ENCODE measurements around the gene IL1B.

Gene IL1B

DNA sequence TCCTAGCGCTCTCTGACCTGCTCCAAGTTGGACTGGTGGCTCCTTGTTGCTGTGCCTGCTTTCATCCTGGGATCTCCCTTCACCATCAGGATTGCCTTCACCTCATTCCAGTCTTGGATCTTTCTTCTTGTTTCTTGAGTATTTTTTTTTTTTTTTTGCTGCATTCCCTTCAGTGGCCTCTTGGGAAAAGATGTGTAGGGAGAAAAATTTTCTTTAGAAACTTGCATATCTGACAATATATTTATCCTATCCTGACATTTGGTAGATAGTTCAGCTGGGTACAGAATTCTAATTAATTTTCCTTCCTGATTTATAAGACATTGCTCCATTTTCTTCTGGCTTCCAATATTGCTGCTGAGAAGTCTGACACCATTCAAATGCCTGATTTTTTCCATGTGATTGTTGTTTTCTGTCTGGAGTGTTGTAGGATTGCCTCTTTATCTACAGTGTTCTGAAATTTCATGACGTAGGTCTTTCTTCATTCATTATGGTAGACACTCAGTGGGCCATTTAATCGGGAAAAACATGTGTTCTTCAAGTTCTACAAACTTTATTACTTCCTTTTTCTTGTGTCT is 29.3 kb downstream of the IL1B start:
- H3K9me3 ChIP-seq (ENCODE audit: control insufficient read depth in 2 of 2, low read length in 2 of 2): no peaks in the 10 kb centered on the region
- H3K4me3 ChIP-seq (ENCODE audit: low read length in 2 of 2): no peak overlapping the region
- no peak overlapping the region for H3K27ac ChIP-seq (ENCODE audit: low read depth in 2 of 2, low read length in 2 of 2)
- H3K4me1 ChIP-seq (ENCODE audit: control insufficient read depth in 2 of 2, insufficient read depth in 2 of 2, low read length in 2 of 2): peaks cover 3 to 6% of the 10 kb centered on the region in 2 donors
- no peak overlapping the region for H3K9ac ChIP-seq (ENCODE audit: low read depth in 1 of 2, low read length in 2 of 2)
- no peaks in the 10 kb centered on the region for H3K27me3 ChIP-seq (ENCODE audit: control insufficient read depth in 2 of 2, insufficient read depth in 2 of 2, low read length in 2 of 2)
- no peaks in the 10 kb centered on the region for H3K36me3 ChIP-seq (ENCODE audit: control insufficient read depth in 2 of 2, insufficient read depth in 2 of 2, low read length in 2 of 2)

DNA sequence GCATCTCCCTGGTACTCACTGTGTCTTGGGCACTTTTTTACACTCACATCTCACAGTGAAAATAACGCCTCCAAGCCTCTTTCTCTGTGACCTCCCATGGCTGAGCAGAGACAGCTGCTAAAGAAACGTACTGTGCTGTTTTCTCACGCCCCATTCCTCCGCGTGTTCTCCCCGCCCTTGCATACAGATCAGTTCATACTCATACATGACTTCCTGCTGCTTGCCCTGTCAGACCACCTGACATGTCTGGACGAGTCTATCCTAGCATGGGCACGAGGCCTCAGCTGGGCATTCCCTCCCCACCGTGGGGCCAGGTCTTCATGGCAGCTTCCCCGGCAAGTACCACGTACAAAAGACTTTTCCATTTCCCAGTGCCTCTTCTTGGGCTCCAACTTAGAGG is 31.0 kb downstream of the IL1B start:
- H3K4me3 ChIP-seq (ENCODE audit: low read length in 2 of 2): no peak overlapping the region
- no peaks in the 10 kb centered on the region for H3K27me3 ChIP-seq (ENCODE audit: control insufficient read depth in 2 of 2, insufficient read depth in 2 of 2, low read length in 2 of 2)
- H3K4me1 ChIP-seq (ENCODE audit: control insufficient read depth in 2 of 2, insufficient read depth in 2 of 2, low read length in 2 of 2): no peaks in the 10 kb centered on the region
- H3K27ac ChIP-seq (ENCODE audit: low read depth in 2 of 2, low read length in 2 of 2): no peak overlapping the region
- no peaks in the 10 kb centered on the region for H3K36me3 ChIP-seq (ENCODE audit: control insufficient read depth in 2 of 2, insufficient read depth in 2 of 2, low read length in 2 of 2)
- H3K9me3 ChIP-seq (ENCODE audit: control insufficient read depth in 2 of 2, low read length in 2 of 2): no peaks in the 10 kb centered on the region
- no peak overlapping the region for H3K9ac ChIP-seq (ENCODE audit: low read depth in 1 of 2, low read length in 2 of 2)

DNA sequence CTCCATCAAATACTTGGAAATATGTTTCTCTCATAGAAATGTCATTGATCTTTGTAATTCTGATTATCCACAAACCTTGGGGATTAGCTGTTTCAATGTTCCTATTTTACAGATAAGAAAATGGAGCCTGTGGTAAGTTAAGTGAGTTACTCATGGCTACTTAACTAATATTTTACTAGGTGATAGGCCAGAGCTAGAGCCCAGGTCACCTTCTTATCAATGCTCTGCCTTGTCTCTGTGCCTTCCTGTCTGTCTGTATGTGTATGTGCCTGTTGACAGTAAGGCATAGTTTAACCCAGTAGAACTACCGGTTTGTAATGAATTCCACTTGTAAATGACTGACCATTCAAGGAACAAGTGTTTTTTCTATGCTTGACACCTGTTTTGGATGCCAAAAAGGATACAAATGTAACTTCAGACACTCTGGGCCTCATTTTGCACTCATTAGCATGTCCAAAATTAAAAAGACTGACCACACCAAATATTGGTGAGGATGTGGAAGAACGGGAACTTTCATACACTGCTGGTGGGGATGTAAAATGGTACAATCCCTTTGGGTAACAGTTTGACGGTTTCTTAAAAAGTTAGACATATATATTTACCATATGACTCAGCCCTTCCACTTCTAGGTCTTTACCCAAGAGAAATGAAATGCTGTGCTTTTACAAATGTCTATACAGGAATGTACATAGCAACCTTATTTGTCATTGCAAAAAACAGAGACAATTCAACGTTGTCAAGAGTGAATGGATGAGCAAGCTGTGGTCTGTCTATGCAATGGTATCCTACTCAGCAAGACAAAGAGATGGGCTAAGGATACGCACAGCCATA is 32.7 kb downstream of the IL1B start:
- Histone ChIP-seq H3K4me1 (ENCODE audit: control insufficient read depth in 2 of 2, insufficient read depth in 2 of 2, low read length in 2 of 2) (no peaks in the 10 kb centered on the region), H3K36me3 (ENCODE audit: control insufficient read depth in 2 of 2, insufficient read depth in 2 of 2, low read length in 2 of 2) (no peaks in the 10 kb centered on the region), H3K27me3 (ENCODE audit: control insufficient read depth in 2 of 2, insufficient read depth in 2 of 2, low read length in 2 of 2) (no peaks in the 10 kb centered on the region), H3K4me3 (ENCODE audit: low read length in 2 of 2) (no peak overlapping the region), H3K9me3 (ENCODE audit: control insufficient read depth in 2 of 2, low read length in 2 of 2) (no peaks in the 10 kb centered on the region), H3K27ac (ENCODE audit: low read depth in 2 of 2, low read length in 2 of 2) (no peak overlapping the region), H3K9ac (ENCODE audit: low read depth in 1 of 2, low read length in 2 of 2) (no peak overlapping the region)

DNA sequence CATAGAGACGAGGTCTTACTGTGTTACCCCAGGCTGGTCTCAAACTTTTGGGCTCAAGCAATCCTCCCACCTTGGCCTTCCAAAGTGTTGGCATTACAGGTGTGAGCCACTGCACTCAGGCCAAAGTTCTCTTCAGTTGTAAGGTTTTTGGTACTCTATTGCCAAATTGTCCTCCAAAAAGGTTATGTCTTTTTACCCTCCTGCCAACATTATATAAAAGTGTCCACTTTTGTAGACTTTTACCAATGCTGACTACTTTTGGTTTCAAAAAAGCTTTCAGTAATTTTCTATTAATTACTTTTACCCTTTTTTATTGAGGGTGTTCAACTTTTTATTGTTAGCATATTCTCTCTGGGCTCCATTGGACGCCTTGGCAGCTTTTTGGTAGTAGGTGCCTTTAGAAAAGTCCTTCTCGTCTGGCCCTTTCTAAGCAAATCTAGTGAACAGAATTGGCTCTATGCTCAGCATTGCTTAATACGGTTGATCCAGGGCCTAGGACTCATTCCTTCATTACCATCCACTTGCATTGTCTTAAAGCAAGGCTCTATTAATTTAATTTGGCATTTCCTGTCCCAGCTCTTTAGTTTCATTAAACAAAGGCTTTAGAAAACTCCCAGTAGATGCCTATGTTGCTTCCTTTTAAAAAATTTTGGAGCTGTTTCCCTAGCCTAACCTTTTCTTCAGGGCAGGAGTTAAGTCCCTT is 35.5 kb downstream of the IL1B start:
- Histone ChIP-seq H3K4me1 (ENCODE audit: control insufficient read depth in 2 of 2, insufficient read depth in 2 of 2, low read length in 2 of 2) (no peaks in the 10 kb centered on the region), H3K36me3 (ENCODE audit: control insufficient read depth in 2 of 2, insufficient read depth in 2 of 2, low read length in 2 of 2) (no peaks in the 10 kb centered on the region), H3K4me3 (ENCODE audit: low read length in 2 of 2) (no peak overlapping the region), H3K27ac (ENCODE audit: low read depth in 2 of 2, low read length in 2 of 2) (no peak overlapping the region), H3K9ac (ENCODE audit: low read depth in 1 of 2, low read length in 2 of 2) (no peak overlapping the region), H3K9me3 (ENCODE audit: control insufficient read depth in 2 of 2, low read length in 2 of 2) (no peaks in the 10 kb centered on the region), H3K27me3 (ENCODE audit: control insufficient read depth in 2 of 2, insufficient read depth in 2 of 2, low read length in 2 of 2) (no peaks in the 10 kb centered on the region)

DNA sequence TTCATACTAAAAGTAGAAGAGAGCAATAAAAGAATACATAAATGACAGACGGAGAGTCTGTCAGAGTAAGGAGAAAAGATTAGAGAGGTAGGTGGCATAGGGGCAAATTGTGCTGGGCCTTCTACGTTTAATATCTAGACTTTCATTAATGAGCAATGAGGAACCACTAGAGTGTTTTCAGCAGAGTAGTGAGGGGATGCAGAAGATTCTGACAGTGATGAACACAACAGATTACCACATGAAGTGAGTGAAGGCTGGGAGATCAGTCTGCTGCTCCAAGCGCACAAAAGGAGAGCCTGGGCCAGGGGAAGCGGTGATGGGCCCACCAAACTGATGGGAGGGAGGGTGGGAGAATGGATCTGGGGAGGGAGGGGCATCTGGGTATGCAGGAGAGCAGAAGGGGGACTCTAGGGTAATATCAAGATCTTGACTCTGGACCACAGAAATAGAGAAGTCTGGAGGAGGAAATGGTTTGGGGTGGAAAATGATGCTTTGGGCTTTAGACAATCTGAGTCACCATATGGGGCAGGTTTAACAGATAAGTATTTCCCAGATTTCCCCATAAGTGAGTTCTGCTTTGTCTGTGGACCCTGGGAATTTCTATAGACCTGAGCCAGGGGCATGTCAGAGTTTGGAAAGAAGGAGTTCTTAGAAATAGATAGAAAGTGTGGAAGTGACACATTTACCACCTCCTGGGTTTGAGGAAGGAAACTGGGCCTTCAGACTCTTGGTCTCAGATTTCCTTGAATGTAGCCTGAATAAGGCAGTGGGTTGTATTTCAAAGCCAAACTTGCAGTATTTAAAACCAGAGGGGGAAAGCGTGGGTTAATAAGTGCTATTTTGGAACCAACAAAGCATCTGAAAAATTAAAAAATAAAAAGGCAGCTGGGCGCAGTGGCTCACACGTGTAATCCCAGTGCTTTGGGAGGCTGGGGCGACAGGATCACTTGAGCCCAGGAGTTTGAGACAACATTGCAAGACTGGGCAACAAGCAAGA is 37.3 kb downstream of the IL1B start:
- Histone ChIP-seq H3K36me3 (ENCODE audit: control insufficient read depth in 2 of 2, insufficient read depth in 2 of 2, low read length in 2 of 2) (no peaks in the 10 kb centered on the region), H3K9me3 (ENCODE audit: control insufficient read depth in 2 of 2, low read length in 2 of 2) (no peaks in the 10 kb centered on the region), H3K9ac (ENCODE audit: low read depth in 1 of 2, low read length in 2 of 2) (no peak overlapping the region), H3K27ac (ENCODE audit: low read depth in 2 of 2, low read length in 2 of 2) (no peak overlapping the region), H3K27me3 (ENCODE audit: control insufficient read depth in 2 of 2, insufficient read depth in 2 of 2, low read length in 2 of 2) (no peaks in the 10 kb centered on the region), H3K4me3 (ENCODE audit: low read length in 2 of 2) (no peak overlapping the region), H3K4me1 (ENCODE audit: control insufficient read depth in 2 of 2, insufficient read depth in 2 of 2, low read length in 2 of 2) (peaks cover 4 to 5% of the 10 kb centered on the region in 2 donors)

DNA sequence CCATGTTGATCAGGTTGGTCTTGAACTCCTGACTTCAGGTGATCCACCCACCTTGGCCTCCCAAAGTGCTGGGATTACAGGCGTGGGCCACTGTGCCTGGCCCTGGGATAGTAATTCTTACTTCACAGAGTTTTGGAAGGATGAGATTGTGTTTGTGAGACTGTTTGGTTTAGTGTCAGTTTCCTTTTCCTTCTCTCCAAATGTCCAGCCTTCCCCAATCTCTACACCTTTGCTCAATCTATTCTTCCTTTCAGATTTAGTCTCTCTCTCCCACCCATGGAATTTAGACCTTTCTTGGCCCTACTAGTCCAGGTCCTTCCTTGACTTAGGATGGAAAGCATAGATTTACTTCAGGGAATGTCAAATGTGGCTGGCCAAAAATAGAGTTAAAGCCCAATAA is 40.1 kb downstream of the IL1B start:
- Histone ChIP-seq H3K4me3 (ENCODE audit: low read length in 2 of 2) (no peak overlapping the region), H3K4me1 (ENCODE audit: control insufficient read depth in 2 of 2, insufficient read depth in 2 of 2, low read length in 2 of 2) (peaks cover 4 to 5% of the 10 kb centered on the region in 2 donors), H3K9me3 (ENCODE audit: control insufficient read depth in 2 of 2, low read length in 2 of 2) (no peaks in the 10 kb centered on the region), H3K36me3 (ENCODE audit: control insufficient read depth in 2 of 2, insufficient read depth in 2 of 2, low read length in 2 of 2) (no peaks in the 10 kb centered on the region), H3K27me3 (ENCODE audit: control insufficient read depth in 2 of 2, insufficient read depth in 2 of 2, low read length in 2 of 2) (no peaks in the 10 kb centered on the region), H3K9ac (ENCODE audit: low read depth in 1 of 2, low read length in 2 of 2) (no peak overlapping the region), H3K27ac (ENCODE audit: low read depth in 2 of 2, low read length in 2 of 2) (no peak overlapping the region)

DNA sequence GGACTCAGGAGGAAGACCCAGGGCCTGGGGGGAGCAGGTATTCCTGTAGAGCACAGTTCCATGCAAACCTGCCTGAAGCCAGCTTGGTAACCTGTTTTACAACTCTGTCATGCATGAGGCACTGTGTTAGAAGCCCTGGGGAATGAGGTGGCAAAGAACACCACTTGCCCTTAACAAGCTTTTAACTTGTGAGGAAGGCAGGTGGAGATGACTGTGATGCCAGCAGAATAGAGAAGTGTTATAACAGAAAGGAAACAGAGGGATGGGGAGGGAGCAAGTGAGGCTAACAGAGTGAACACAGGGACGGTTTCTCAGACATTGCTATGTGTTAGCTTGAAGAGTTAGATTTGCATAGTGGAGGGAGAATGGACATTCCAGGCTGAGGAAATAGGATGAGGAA is 40.8 kb downstream of the IL1B start:
- Histone ChIP-seq H3K4me3 (ENCODE audit: low read length in 2 of 2) (no peak overlapping the region), H3K27ac (ENCODE audit: low read depth in 2 of 2, low read length in 2 of 2) (no peak overlapping the region), H3K36me3 (ENCODE audit: control insufficient read depth in 2 of 2, insufficient read depth in 2 of 2, low read length in 2 of 2) (no peaks in the 10 kb centered on the region), H3K9ac (ENCODE audit: low read depth in 1 of 2, low read length in 2 of 2) (no peak overlapping the region), H3K4me1 (ENCODE audit: control insufficient read depth in 2 of 2, insufficient read depth in 2 of 2, low read length in 2 of 2) (peaks cover 4 to 5% of the 10 kb centered on the region in 2 donors), H3K27me3 (ENCODE audit: control insufficient read depth in 2 of 2, insufficient read depth in 2 of 2, low read length in 2 of 2) (no peaks in the 10 kb centered on the region), H3K9me3 (ENCODE audit: control insufficient read depth in 2 of 2, low read length in 2 of 2) (no peaks in the 10 kb centered on the region)

DNA sequence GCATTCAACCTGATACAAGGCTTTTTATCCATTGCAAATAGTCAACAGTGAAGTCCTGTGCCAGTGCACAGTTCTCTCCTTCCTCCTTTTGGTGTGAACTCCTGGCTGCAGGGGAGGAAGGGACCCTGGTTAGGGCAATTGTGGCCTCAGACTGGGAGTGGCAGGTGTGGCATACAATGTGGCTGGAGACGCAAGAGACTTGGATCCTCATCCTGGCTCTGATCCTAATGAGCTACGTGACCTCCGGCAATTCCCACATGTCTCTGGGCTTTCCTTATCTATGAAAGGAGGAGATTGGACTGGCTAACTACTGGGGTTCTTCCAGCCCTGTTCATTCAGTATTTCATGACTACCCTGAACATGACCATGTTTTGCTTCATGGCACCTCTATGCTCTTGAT is 41.7 kb downstream of the IL1B start:
- H3K4me3 ChIP-seq (ENCODE audit: low read length in 2 of 2): no peak overlapping the region
- H3K4me1 ChIP-seq (ENCODE audit: control insufficient read depth in 2 of 2, insufficient read depth in 2 of 2, low read length in 2 of 2): peaks cover 4 to 5% of the 10 kb centered on the region in 2 donors
- no peaks in the 10 kb centered on the region for H3K9me3 ChIP-seq (ENCODE audit: control insufficient read depth in 2 of 2, low read length in 2 of 2)
- H3K36me3 ChIP-seq (ENCODE audit: control insufficient read depth in 2 of 2, insufficient read depth in 2 of 2, low read length in 2 of 2): no peaks in the 10 kb centered on the region
- H3K9ac ChIP-seq (ENCODE audit: low read depth in 1 of 2, low read length in 2 of 2): no peak overlapping the region
- H3K27ac ChIP-seq (ENCODE audit: low read depth in 2 of 2, low read length in 2 of 2): no peak overlapping the region
- no peaks in the 10 kb centered on the region for H3K27me3 ChIP-seq (ENCODE audit: control insufficient read depth in 2 of 2, insufficient read depth in 2 of 2, low read length in 2 of 2)

DNA sequence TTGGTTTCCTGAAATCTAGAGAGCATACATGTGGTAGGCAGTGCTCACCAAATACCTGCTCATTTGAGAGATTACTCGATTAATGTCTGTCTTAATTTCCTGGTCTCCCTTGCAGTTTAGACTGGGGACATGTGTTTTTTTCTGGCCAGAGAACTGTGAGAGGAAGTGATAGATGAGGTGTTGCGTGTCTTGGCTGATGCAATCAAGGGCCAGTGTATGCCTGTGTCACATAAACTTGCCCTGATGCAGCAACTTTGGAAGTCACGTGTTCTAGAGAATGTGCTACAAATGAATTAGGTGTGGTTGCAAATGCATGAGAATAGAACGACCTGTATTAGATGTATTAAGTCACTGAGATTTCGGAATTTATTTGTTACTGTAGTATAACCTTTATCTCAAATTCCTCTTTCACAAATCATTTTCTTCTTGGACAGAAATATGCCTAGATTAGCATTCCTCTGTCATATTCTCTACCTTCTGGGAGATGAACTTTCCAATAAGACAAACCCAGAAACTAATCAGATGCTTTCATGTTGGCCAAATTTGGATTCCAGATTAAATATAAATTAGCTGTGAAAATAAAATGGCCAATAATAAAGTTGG is 42.3 kb downstream of the IL1B start:
- Histone ChIP-seq H3K4me1 (ENCODE audit: control insufficient read depth in 2 of 2, insufficient read depth in 2 of 2, low read length in 2 of 2) (peaks cover 4 to 5% of the 10 kb centered on the region in 2 donors), H3K27me3 (ENCODE audit: control insufficient read depth in 2 of 2, insufficient read depth in 2 of 2, low read length in 2 of 2) (no peaks in the 10 kb centered on the region), H3K4me3 (ENCODE audit: low read length in 2 of 2) (no peak overlapping the region), H3K27ac (ENCODE audit: low read depth in 2 of 2, low read length in 2 of 2) (no peak overlapping the region), H3K9ac (ENCODE audit: low read depth in 1 of 2, low read length in 2 of 2) (no peak overlapping the region), H3K36me3 (ENCODE audit: control insufficient read depth in 2 of 2, insufficient read depth in 2 of 2, low read length in 2 of 2) (no peaks in the 10 kb centered on the region), H3K9me3 (ENCODE audit: control insufficient read depth in 2 of 2, low read length in 2 of 2) (no peaks in the 10 kb centered on the region)
